KOPT-K1 (cell line): ENCODE results near the gene TMEM266.

Experiments
- H3K27ac ChIP-seq: fragments of 200-600 bp; sonication (generic); 2 replicates; pipeline ENCODE4 v1.5.1; 2016; ENCODE audit warnings: antibody characterized with exemption, mild to moderate bottlenecking, low read depth, low read length; ENCODE audit not compliant: poor library complexity, severe bottlenecking
- H3K36me3 ChIP-seq: fragments of 200-600 bp; sonication (generic); 2 replicates; pipeline ENCODE4 v1.5.1; 2017; ENCODE audit warnings: antibody characterized with exemption, mild to moderate bottlenecking, low read length, moderate library complexity; ENCODE audit not compliant: insufficient read depth
- H3K9me3 ChIP-seq: fragments of 200-600 bp; sonication (generic); 2 replicates; pipeline ENCODE4 v1.5.1; 2017; ENCODE audit warnings: antibody characterized with exemption, low read length, mild to moderate bottlenecking; ENCODE audit not compliant: insufficient read depth, poor library complexity, severe bottlenecking

TMEM266 gene

DNA sequence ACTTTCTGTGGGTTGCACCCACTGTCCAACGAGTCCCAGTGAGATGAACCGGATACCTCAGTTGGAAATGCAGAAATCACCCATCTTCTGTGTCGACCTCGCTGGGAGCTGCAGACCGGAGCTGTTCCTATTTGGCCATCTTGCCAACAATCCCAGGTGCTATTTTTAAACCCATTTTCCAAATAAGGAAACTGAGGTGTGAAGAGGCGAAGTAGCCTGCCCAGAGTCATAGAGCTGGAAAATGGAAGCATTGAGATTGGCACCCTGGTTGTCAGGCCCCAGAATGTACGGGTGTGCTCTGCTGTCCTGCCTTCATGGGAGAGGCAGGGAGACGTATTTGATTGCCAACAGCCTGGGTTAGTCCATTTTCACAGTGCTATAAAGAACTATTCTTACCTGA, 39.6 kb downstream of the TMEM266 start:
- Histone ChIP-seq H3K9me3 (no peaks in the 10 kb centered on the region), H3K27ac (no peak overlapping the region), H3K36me3 (no peaks in the 10 kb centered on the region)

DNA sequence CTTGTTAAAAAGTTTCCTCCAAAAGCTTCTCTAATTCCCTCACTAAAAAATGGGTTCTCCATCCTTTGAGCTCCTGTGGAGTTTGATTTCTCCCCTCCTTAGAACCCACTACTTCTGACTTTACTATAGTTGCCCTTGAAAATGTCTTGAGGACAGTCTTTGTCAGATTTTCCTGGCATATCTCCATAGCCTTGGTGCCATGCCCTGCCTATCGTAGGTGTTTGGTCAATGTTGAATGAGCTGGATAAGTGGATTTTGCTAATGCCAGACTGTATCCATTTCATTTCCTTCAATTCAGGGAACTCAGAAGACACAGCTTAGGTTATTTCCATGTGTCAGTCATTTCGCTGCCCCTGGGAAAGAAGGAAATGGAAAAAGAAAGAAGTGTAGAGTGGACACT, 40.6 kb downstream of the TMEM266 start:
- no peaks in the 10 kb centered on the region for H3K36me3 ChIP-seq
- no peaks in the 10 kb centered on the region for H3K9me3 ChIP-seq
- H3K27ac ChIP-seq: no peak overlapping the region

DNA sequence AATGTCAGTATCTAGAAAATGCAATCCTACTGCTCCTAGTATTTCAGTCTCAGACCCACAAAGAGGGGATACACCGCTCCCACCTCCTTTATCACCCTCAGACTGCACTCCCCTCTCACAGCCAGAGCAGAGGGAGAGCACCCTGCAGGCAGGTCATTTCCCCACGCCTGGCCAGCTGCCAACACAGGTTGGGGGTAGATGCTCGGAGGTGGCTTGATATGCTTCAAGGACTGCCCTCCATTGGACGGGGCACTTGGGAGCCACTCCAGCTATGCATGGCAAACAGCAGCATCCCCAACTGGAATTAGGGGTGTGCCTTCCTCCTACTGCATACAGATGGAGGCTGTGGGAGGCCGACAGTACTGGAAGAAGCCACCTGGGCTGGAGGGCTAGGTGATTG, 41.9 kb downstream of the TMEM266 start:
- no peak overlapping the region for H3K27ac ChIP-seq
- no peaks in the 10 kb centered on the region for H3K36me3 ChIP-seq
- H3K9me3 ChIP-seq: no peaks in the 10 kb centered on the region

DNA sequence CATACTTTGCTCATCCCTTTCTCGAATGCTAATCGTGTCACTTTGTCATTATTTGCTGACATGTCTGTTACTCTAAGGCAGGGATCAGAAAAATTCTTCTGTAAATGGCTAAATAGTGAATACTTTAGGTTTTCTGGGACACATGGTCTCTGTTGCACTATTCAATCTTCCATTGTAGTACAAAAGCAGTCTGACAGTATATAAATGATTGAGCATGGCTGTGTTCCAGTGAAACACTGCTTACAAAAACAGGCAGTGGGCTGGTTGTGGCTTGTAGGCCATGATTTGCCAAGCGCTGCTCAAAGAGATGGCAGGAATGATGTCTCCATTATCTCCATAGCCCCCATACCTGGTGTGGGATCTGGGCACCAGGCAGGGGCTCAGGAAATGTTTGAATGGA, 45.6 kb downstream of the TMEM266 start:
- no peaks in the 10 kb centered on the region for H3K9me3 ChIP-seq
- no peak overlapping the region for H3K27ac ChIP-seq
- no peaks in the 10 kb centered on the region for H3K36me3 ChIP-seq

DNA sequence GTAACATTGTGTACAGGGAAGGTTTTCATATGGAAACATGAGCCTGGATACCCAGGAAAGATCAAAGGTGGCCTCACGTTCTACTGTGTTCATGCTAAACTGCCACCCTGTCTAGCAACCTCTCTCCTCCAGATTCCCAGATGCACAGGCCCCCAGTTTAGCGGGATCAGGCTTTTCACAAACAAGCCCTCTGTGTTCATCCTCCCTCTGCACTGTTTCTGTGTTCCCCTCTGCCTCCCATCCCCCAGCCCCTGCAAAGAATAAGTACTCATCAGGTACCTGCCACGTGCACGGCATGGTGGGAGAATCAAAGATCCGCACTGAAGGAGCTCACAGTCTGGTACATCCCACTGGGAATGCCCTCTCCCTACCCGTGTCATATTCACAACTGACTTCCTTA, 46.1 kb downstream of the TMEM266 start:
- Histone ChIP-seq H3K27ac (no peak overlapping the region), H3K9me3 (no peaks in the 10 kb centered on the region), H3K36me3 (no peaks in the 10 kb centered on the region)

DNA sequence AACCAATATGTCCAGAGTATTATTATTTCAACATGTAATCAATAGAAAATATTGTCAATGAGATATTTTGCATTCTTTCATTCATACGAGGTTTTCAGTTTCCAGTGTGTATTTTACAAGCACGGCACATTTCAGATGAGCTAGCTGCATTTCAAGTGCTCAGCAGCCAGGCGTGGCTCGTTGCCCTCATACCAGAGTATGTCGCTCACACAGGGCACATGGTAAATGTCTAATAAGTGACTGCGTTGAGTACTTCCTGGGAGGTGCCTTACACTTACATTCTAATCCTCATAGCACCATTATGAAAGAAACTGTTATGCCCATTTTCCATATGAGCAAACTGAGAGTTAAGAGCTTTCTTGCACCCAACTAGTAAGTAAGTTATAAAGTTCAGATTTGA, 47.4 kb downstream of the TMEM266 start:
- H3K9me3 ChIP-seq: no peaks in the 10 kb centered on the region
- H3K36me3 ChIP-seq: no peaks in the 10 kb centered on the region

DNA sequence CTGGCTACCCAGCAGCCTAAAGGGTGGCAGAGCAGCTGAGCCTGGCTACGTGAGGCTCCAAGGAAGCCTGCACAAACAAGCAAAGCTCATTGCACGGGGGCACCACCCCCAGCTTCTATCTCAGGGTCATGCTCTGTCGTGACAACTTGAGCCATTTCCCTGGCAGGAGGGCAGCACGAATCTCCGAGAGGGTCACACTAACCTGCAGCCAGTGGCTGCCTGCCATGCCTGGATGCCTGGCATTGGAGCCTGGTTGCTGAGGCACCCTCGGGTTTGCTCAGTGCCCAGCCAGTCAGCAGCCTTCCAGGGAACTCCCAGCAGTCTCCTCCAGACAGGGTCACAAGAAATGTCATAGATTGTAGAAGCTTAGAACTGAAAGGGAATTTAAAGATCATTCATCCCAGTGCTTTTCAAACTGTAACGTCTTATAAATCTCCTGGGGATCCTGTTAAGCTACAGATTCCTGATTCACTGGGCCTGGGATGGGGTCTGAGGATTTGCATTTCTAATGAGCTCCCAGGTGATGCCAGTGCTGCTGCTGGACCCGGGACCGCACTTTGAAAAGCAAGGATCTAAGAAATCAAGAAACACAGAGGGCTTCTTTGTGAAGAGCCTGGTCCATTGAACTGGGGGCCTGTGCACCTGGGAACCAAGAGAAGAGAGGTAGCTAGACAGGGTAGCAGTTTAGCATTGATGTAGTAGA, 48.4 kb downstream of the TMEM266 start:
- H3K9me3 ChIP-seq: no peaks in the 10 kb centered on the region
- H3K27ac ChIP-seq: no peak overlapping the region
- no peaks in the 10 kb centered on the region for H3K36me3 ChIP-seq

More for the DNA sequence above, 47.4 kb downstream of the TMEM266 start:
- no peak overlapping the region for H3K27ac ChIP-seq

DNA sequence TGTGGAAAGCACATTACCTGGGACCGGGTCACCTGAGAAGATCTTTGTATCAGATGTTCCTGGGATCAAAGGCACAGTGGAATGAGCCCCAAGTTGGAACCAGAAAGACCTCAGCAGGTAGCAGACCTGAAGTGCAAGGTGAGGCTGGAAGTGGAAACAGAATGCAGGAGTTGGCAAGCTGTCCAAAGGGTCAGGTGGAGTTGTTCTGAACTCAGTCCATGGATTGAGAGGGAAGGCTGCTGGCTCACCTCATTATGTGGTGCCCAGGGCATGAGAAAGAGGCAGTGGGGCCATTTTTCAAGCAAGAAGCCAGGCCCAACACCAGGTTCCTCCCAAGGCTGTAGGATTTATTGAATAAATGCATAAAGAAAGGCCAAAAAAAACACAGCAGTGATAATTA, 49.3 kb downstream of the TMEM266 start:
- Histone ChIP-seq H3K36me3 (no peaks in the 10 kb centered on the region), H3K27ac (no peak overlapping the region), H3K9me3 (no peaks in the 10 kb centered on the region)

DNA sequence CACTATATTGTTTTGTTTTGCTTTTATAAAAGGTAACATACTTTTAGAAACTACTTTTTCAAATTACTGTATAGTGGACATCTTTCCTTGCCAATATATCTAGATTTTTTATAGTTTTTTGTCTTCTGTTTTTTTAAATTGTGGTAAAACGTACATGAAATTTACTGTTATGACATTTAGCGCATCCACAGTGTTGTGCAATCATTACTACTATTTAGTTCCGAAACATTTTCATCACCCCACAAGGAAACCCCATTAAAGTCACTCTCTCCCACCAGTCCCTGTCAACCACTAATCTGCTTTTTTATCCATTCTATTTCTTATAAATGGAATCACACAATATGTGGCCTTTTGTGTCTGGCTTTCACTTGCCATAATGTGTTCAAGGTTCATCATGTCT, 54.8 kb downstream of the TMEM266 start:
- Histone ChIP-seq H3K9me3 (no peaks in the 10 kb centered on the region), H3K36me3 (no peaks in the 10 kb centered on the region), H3K27ac (no peak overlapping the region)

DNA sequence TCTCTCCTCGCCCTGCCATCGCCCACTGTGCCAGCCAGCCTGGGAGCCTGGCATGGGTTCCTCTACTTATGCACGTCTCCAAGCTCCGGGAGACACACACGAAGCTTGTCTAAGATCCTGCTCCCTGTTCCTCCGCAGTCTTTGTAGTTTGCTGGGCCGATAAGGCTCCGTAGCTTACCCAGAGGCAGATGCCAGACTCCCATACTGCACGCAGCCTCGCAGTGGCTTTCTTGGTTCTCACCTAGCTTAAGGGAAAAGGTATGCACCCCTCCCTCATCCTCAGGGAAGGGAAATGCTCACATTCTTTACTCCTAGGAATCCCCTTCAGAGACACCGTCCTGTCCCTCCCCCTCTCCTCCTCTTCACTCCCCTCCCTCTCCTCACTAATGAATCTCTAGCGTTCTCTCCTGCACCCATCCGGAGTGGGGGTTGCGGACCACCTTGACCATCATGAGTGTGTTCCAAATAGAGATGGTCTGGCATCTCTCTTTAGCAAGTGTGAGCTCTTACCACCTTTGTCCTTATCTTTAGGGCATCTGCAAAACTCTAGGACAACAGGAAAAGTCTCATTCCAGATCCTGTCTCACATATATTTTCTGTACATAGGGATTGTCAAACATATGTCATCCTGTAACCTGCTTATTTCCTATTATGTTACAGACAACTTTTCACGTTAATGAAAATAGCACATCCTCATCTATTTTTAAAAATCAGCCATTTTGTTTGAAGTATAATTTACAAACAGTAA, 56.5 kb downstream of the TMEM266 start:
- H3K36me3 ChIP-seq: no peaks in the 10 kb centered on the region
- H3K9me3 ChIP-seq: no peaks in the 10 kb centered on the region
- H3K27ac ChIP-seq: no peak overlapping the region

DNA sequence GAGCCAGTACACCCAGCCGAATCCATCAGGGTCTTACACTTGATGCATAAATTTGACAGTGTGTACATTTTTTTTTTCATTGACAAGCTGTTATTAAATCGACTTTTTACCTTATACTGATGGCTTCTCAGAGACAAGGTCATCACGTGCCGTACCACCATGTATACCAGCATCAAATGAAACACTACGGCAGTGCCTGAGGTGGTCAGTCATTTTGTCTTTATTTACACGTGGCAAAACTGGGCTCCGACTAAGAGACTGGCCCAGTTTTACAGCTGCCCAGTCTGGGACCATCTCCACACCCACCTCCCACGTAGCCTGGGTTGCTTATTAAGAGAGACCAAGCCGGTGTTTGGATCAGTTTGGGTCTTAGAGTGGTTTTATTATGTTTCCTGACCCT, 57.4 kb downstream of the TMEM266 start:
- H3K9me3 ChIP-seq: no peaks in the 10 kb centered on the region
- H3K27ac ChIP-seq: no peak overlapping the region
- H3K36me3 ChIP-seq: no peaks in the 10 kb centered on the region

DNA sequence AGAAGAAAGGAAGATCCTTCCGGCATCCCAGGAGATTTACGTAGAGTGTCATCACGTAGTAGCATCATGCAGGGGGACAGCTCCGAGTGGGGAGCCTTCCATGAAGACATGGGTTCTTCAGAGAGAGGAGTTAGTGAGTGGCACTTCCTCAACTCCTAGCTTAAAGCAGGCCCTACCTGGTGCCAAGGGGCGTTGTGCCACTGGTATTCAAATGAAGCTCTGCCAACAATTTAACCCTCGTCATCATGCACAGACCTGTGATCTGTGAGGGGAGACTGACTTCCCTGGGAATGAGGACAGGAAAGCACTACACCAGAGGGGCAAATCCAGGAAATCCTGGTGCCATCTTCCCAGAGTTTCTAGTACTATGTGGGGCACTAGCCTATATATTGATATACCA, 59.0 kb downstream of the TMEM266 start:
- no peak overlapping the region for H3K27ac ChIP-seq
- no peaks in the 10 kb centered on the region for H3K9me3 ChIP-seq
- H3K36me3 ChIP-seq: no peaks in the 10 kb centered on the region

DNA sequence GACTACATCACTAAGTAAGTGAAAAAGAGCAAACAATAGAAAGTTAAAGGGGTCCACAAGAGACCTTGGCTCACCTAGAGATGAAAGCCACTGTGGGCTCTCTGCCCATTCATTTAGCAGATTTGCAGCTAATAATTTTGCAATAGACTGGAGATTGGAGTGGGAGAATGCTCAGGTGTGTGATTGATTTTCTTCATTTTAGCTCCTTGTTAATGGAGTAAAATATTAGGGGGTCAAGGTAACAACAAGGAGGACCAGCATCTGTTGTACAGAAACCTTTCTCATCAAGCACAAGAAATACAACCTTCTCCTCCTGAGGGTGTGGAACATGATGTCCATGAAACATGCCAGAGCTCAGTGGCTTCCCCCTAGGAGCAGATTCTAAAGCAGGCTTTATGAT, 63.2 kb downstream of the TMEM266 start:
- H3K36me3 ChIP-seq: no peaks in the 10 kb centered on the region
- H3K27ac ChIP-seq: no peak overlapping the region
- peaks cover 6% of the 10 kb centered on the region for H3K9me3 ChIP-seq

DNA sequence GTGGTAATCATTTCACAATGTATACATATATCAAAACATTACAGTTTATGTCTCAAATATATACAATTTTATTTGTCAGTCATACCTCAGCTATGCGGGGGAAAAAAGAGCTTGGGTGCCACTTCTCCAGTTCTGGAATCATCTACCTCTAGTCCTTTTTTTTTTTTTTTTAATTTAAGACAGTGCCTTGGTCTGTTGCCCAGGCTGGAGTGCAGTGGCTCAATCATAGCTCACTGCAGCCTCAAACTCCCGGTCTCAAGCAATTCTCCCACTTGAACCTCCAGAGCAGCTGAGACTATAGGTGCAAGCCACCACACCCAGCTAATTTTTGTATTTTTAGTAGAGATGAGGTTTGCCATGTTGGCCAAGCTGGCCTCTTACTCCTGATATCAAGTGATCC, 67.4 kb downstream of the TMEM266 start:
- Histone ChIP-seq H3K27ac (no peak overlapping the region), H3K9me3 (peaks cover 6% of the 10 kb centered on the region), H3K36me3 (no peaks in the 10 kb centered on the region)

DNA sequence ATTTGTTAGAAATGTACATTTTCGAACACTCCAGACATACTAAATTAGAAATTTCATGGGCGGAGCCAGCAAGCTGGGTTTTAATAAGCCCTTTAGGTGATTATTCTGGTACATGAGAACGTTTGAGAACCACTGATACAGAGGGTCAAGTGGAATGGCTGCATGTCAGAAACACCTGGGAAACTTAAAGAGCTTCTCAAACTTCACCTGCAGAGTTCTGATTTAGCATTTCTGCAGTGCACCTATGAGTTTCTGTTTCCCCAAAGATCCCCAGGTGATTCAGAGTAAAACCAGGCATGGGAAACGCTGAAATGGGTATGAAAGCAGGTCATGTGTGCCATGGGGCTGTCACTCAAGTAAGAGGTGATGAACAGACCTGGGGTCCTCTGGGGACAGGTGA, 68.1 kb downstream of the TMEM266 start:
- H3K9me3 ChIP-seq: peaks cover 6% of the 10 kb centered on the region
- H3K27ac ChIP-seq: no peak overlapping the region

DNA sequence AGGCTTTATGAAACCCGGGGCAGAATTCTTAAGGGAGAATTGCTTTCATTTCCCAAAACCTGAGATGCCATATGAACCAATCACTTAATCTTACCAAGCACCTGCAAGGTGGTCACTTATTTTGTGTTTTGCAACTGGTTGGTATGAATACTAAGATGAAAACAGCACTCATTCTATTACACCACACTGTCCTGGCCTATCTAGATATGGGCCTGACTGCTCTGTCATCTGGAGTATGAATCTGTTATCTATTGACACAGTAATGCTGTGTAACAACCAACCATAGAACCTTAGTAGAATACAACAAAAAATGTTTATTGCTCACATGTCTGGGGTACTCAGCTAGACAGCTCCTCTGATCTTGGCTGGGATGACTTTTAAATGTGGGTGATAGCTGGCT, 74.8 kb downstream of the TMEM266 start:
- H3K36me3 ChIP-seq: no peaks in the 10 kb centered on the region
- H3K9me3 ChIP-seq: no peaks in the 10 kb centered on the region
- no peak overlapping the region for H3K27ac ChIP-seq

More for the DNA sequence above, 68.1 kb downstream of the TMEM266 start:
- no peaks in the 10 kb centered on the region for H3K36me3 ChIP-seq
